ENCODE data around the gene NCAN. TPM values are rescaled to one million over a fixed set of nuclear protein-coding genes. Genes with fewer than 3 reads are reported as not detected.

The NCAN gene
- polyA plus RNA-seq, 1 donor (not counting 4 experiments of a cell fraction or from before 2014, with no cell fraction given): not detected

GRCh38 chr19:19202707-19203011, 9.1 kb upstream of the NCAN start:
- peak overlapping the region; percentile 82 for H3K27ac ChIP-seq (ENCODE audit: control insufficient read depth, insufficient read depth, low read length)
- no peaks in the 10 kb centered on the region for H4K20me1 ChIP-seq (ENCODE audit: control insufficient read depth, extremely low read depth, insufficient read depth, low read length)
- no peak for TF ChIP-seq CTCF (optimal IDR thresholded peaks at IDR 0.05 in 1 of 3, IDR thresholded peaks at IDR 0.05 in 1 of 3, conservative IDR thresholded peaks at IDR 0.05 in 1 of 3; ENCODE audit: extremely low read depth in 1 of 3, insufficient read depth in 2 of 3, low read length in 3 of 3)
- no peak for TF ChIP-seq EZH2 (IDR thresholded peaks at IDR 0.05; ENCODE audit: low read length)
- no peaks in the 10 kb centered on the region for H3K9me1 ChIP-seq (ENCODE audit: control insufficient read depth, extremely low read depth, insufficient read depth, low read length)
- H3K9me3 ChIP-seq (ENCODE audit: control insufficient read depth, low read depth, low read length): no peaks in the 10 kb centered on the region
- H3K4me1 ChIP-seq (ENCODE audit: control insufficient read depth, extremely low read depth, insufficient read depth, low read length): peaks cover 8% of the 10 kb centered on the region
- peak overlapping the region; percentile 92 for H3K4me2 ChIP-seq (ENCODE audit: control insufficient read depth, extremely low read depth, insufficient read depth, low read depth, low read length)
- DNase-seq (ENCODE audit: low read depth, low spot score) (no peak), FAIRE-seq (peak; percentile 29)
- peaks cover 17% of the 10 kb centered on the region in 2 experiments for H3K36me3 ChIP-seq (ENCODE audit: control insufficient read depth in 2 of 2, extremely low read depth in 1 of 2, insufficient read depth in 2 of 2, low read length in 2 of 2)
- peaks cover 13% of the 10 kb centered on the region for H3K79me2 ChIP-seq (ENCODE audit: control insufficient read depth, insufficient read depth, low read length)
- dilution Hi-C loops (cut with MboI; ENCODE audit: extremely low pct_ligation_motif_present, low sequenced_read_pairs): no loop called here
- peak overlapping the region; percentile 62 to 87 (median 85) for H3K4me3 ChIP-seq (ENCODE audit: control insufficient read depth in 2 of 3, extremely low read depth in 1 of 3, insufficient read depth in 2 of 3, low read depth in 1 of 3, low read length in 3 of 3)
- H3K9ac ChIP-seq (ENCODE audit: control insufficient read depth, extremely low read depth, insufficient read depth, low read length): peak overlapping the region; percentile 90
- peak overlapping the region; percentile 27 for H2AFZ ChIP-seq (ENCODE audit: control insufficient read depth, low read length)
- H3K27me3 ChIP-seq (ENCODE audit: control insufficient read depth, extremely low read depth, insufficient read depth, low read length): no peaks in the 10 kb centered on the region

- Histone ChIP-seq H3K9me1 (ENCODE audit: control insufficient read depth, extremely low read depth, insufficient read depth, low read length) (no peaks in the 10 kb centered on the region), H3K4me1 (ENCODE audit: control insufficient read depth, extremely low read depth, insufficient read depth, low read length) (peaks cover 8% of the 10 kb centered on the region), H3K27me3 (ENCODE audit: control insufficient read depth, extremely low read depth, insufficient read depth, low read length) (no peaks in the 10 kb centered on the region), H3K27ac (ENCODE audit: control insufficient read depth, insufficient read depth, low read length) (peak within 1 kb of the TSS; percentile 82), H3K36me3 (ENCODE audit: control insufficient read depth in 2 of 2, extremely low read depth in 1 of 2, insufficient read depth in 2 of 2, low read length in 2 of 2) (peaks cover 11 to 17% of the 10 kb centered on the region in 2 experiments), H3K4me2 (ENCODE audit: control insufficient read depth, extremely low read depth, insufficient read depth, low read depth, low read length) (peak within 1 kb of the TSS; percentile 92), H2AFZ (ENCODE audit: control insufficient read depth, low read length) (peak within 1 kb of the TSS; percentile 65), H3K79me2 (ENCODE audit: control insufficient read depth, insufficient read depth, low read length) (peaks cover 13% of the 10 kb centered on the region), H3K4me3 (ENCODE audit: control insufficient read depth in 2 of 3, extremely low read depth in 1 of 3, insufficient read depth in 2 of 3, low read depth in 1 of 3, low read length in 3 of 3) (peak within 1 kb of the TSS; percentile 62 to 87 (median 85)), H3K9me3 (ENCODE audit: control insufficient read depth, low read depth, low read length) (no peaks in the 10 kb centered on the region), H4K20me1 (ENCODE audit: control insufficient read depth, extremely low read depth, insufficient read depth, low read length) (no peaks in the 10 kb centered on the region), H3K9ac (ENCODE audit: control insufficient read depth, extremely low read depth, insufficient read depth, low read length) (peak within 1 kb of the TSS; percentile 90)
- TF ChIP-seq EZH2 (IDR thresholded peaks at IDR 0.05; ENCODE audit: low read length) (no peak), CTCF (optimal IDR thresholded peaks at IDR 0.05 in 1 of 3, IDR thresholded peaks at IDR 0.05 in 1 of 3, conservative IDR thresholded peaks at IDR 0.05 in 1 of 3; ENCODE audit: extremely low read depth in 1 of 3, insufficient read depth in 2 of 3, low read length in 3 of 3) (no peak)
- dilution Hi-C loops (cut with MboI; ENCODE audit: extremely low pct_ligation_motif_present, low sequenced_read_pairs): no loop called here
- DNase-seq (ENCODE audit: low read depth, low spot score) (peak; percentile 54), FAIRE-seq (peak; percentile 75)
These were observed 8.5 kb upstream of the NCAN start, which contains the start of gene NR2C2AP for GRCh38 chr19:19203012-19203856. TSS of gene NR2C2AP (minus strand) at chr19:19203414. CDS start at chr19:19203060, 354 bp downstream.

Data from keratinocyte (primary cell).